ENCODE measurements around the gene EPAS1.

- TF ChIP-seq CTCF (IDR thresholded peaks at IDR 0.05) = no peak
- TF ChIP-seq POLR2A (IDR thresholded peaks at IDR 0.05) = no peak
Observed at GRCh38 chr2:46306330-46306751, 9.1 kb downstream of the EPAS1 start.

Measured in testis (tissue), 2 donors.